ENCODE data around the gene ARHGAP10.

ARHGAP10 gene

DNA sequence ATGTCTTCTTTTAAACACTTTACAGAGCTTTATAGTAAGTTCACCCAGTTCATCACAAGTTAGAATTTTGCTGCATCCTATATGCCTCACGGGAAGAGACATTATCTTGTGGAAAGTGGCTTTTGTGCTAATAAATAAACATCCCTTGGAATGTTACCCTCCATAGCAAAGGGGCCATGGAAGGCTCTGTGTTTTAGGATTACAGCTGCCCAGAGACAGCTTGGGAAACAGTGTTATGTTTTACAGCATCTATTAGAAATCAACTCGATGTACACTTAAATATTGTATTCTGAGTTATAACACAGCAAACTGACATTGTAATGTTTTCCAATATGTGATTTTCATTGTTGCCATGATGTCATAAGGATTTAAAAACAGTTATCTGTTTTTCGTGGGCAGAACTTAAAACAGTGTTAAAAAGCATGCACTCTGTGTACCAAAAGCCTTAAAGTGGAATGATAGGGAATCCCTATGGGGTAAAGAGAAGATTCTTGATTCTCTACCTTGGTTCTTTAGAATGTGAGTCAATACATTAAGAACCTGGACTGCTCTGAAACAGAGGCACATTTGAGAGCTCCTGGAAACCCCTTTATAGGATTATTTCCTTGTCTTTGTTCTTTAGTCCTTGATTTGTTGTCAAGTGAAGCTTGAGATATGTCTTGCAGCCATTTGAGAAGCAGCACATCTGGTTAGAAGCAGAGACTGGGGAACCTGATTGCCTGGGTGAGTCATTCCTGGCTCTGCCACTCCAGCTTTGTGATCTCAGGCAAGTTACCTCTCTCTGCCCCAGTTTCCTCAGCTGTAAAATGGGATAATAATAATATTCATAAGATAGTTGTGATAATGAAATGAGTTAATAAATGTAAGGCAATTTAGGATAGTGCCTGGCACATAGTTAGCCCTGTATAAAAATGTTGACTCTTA lies 41.6 kb downstream of the ARHGAP10 start:
- no peak overlapping the region for H3K4me3 ChIP-seq (ENCODE audit: low read depth, low read length)
- peak; percentile 54 for DNase-seq (ENCODE audit: low read depth, low spot score)
- in situ Hi-C loops (cut with HindIII; ENCODE audit: low sequenced_read_pairs) = no loop called here
- no peak for TF ChIP-seq CTCF (IDR thresholded peaks at IDR 0.05; ENCODE audit: low read depth, low read length)

- H3K4me3 ChIP-seq (ENCODE audit: low read depth, low read length) = no peak overlapping the region
- TF ChIP-seq CTCF (IDR thresholded peaks at IDR 0.05; ENCODE audit: low read depth, low read length) = no peak
- no peak for DNase-seq (ENCODE audit: low read depth, low spot score)
- in situ Hi-C loops (cut with HindIII; ENCODE audit: low sequenced_read_pairs) = no loop called here
Measured at GRCh38 chr4:147776716-147777115, 44.8 kb downstream of the ARHGAP10 start.

DNA sequence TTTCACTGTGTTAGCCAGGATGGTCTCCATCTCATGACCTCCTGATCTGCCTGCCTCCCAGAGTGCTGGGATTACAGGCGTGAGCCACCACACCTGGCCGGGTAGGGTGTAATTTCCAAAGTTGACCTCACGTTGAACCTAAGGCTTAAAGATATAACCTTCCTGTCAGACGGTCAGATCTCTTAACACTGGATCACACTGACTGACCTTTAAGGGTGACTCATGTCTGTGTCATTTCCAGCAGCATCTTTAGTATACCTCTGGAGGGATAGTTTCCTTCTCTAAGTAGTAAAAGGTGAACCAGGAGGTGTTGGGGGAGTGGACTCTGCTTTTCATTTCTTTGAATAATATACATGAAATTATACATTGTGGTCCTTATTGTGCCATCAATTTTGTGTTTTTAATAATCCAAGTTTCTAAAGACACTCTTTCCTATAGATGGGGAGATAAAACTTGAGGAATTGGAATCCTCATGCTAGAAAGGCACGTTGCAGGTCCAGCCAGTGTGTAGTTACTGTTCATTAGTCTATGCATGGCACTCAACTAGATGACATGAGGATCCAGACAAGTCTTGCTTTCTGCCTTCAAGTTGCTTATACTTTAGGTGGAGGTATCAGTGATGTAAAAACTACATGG lies 45.7 kb downstream of the ARHGAP10 start:
- DNase-seq (ENCODE audit: low read depth, low spot score) = no peak

GRCh38 chr4:147778942-147779341 lies 47.1 kb downstream of the ARHGAP10 start:
- TF ChIP-seq CTCF (IDR thresholded peaks at IDR 0.05; ENCODE audit: low read depth, low read length) = no peak
- no peak for DNase-seq (ENCODE audit: low read depth, low spot score)
- in situ Hi-C loops (cut with HindIII; ENCODE audit: low sequenced_read_pairs) = no loop called here
- no peak overlapping the region for H3K4me3 ChIP-seq (ENCODE audit: low read depth, low read length)

More for the DNA sequence above, 45.7 kb downstream of the ARHGAP10 start:
- no peak overlapping the region for H3K4me3 ChIP-seq (ENCODE audit: low read depth, low read length)
- in situ Hi-C loops (cut with HindIII; ENCODE audit: low sequenced_read_pairs) = no loop called here
- no peak for TF ChIP-seq CTCF (IDR thresholded peaks at IDR 0.05; ENCODE audit: low read depth, low read length)

- TF ChIP-seq CTCF (IDR thresholded peaks at IDR 0.05; ENCODE audit: low read depth, low read length) = no peak
- DNase-seq (ENCODE audit: low read depth, low spot score) = no peak
- H3K4me3 ChIP-seq (ENCODE audit: low read depth, low read length) = no peak overlapping the region
- in situ Hi-C loops (cut with HindIII; ENCODE audit: low sequenced_read_pairs) = no loop called here
Measured at GRCh38 chr4:147779451-147779850, 47.6 kb downstream of the ARHGAP10 start.

DNA sequence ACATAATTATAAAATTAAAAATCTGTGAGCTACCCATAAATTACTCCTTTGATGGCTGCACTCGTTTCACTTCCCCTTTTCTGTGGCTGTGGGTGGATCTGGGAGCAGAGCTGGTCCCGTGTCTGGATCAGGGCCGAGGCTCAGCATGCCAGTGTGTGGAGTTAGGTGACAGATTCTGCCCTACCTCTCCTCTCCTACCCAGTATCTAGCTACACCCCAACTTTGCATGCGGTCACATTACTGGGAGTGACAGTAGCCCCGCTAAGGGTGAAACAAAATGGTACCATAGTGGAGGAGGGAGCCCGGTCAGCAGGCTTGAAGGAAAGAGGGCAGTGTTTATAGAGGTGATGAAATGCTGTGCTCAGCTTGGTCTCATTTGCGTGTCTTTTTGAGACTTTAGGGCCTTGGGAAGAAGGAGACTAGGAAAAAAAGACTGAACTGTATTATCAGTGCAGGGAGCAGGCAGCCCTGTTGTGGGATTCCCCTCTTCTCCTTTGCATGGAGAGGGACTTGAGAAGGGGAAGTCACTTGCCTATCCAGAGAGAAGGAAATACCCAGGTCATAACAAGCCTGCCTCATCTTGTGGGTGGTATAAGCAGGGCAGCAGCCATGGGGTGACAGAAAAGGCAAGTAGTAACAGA lies 48.4 kb downstream of the ARHGAP10 start:
- in situ Hi-C loops (cut with HindIII; ENCODE audit: low sequenced_read_pairs) = no loop called here
- H3K4me3 ChIP-seq (ENCODE audit: low read depth, low read length) = no peak overlapping the region
- no peak for TF ChIP-seq CTCF (IDR thresholded peaks at IDR 0.05; ENCODE audit: low read depth, low read length)
- DNase-seq (ENCODE audit: low read depth, low spot score) = no peak
